Nephron progenitor cell (in vitro differentiated cells): ENCODE results near the gene DUSP16.
"Not testable (repeated sequence)": the region's sequence is repeated elsewhere in the genome, so short reads cannot be mapped to it uniquely, and the experiment has no call there.

ENCODE experiments used
- DNase-seq: peaks from one replicate; pipeline ENCODE4 v3.0.0; 2021
- H3K27ac Mint-ChIP-seq: 2 replicates; pipeline ENCODE4 v1.8.0; 2021; ENCODE audit warnings: mild to moderate bottlenecking, moderate library complexity, mixed read lengths
- H3K27me3 Mint-ChIP-seq: 2 replicates; pipeline ENCODE4 v1.8.0; 2021; ENCODE audit warnings: mild to moderate bottlenecking, low read depth, mixed read lengths; ENCODE audit not compliant: poor library complexity
- H3K36me3 Mint-ChIP-seq: 2 replicates; pipeline ENCODE4 v1.8.0; 2021; ENCODE audit warnings: low read depth, mixed read lengths
- H3K4me1 Mint-ChIP-seq: 2 replicates; pipeline ENCODE4 v1.8.0; 2021; ENCODE audit warnings: mixed read lengths
- H3K4me3 Mint-ChIP-seq: 2 replicates; pipeline ENCODE4 v1.8.0; 2021; ENCODE audit warnings: mild to moderate bottlenecking, moderate library complexity, mixed read lengths
- H3K9me3 Mint-ChIP-seq: 2 replicates; pipeline ENCODE4 v1.8.0; 2021; ENCODE audit warnings: mild to moderate bottlenecking, moderate library complexity, mixed read lengths
- CTCF ChIP-seq: fragments of 200-600 bp; sonication (generic); IDR thresholded peaks from 2 replicates; pipeline ENCODE4 v1.5.0; 2021; ENCODE audit warnings: antibody characterized with exemption

Gene DUSP16

GRCh38 chr12:12598864-12599263 is 36.2 kb upstream of the DUSP16 start:
- TF ChIP-seq CTCF: no peak
- Mint-ChIP-seq H3K36me3 (no peaks in the 10 kb centered on the region), H3K9me3 (no peaks in the 10 kb centered on the region), H3K27ac (no peak overlapping the region), H3K4me3 (no peak overlapping the region), H3K4me1 (no peaks in the 10 kb centered on the region), H3K27me3 (peaks cover 4% of the 10 kb centered on the region)
- DNase-seq: no peak

- H3K4me1 Mint-ChIP-seq, H3K4me3 Mint-ChIP-seq, H3K27ac Mint-ChIP-seq, H3K36me3 Mint-ChIP-seq, H3K9me3 Mint-ChIP-seq, DNase-seq: not testable (repeated sequence)
- H3K27me3 Mint-ChIP-seq: peaks cover 16% of the 10 kb centered on the region
Observed at GRCh38 chr12:12596598-12596997, 33.9 kb upstream of the DUSP16 start.

GRCh38 chr12:12595929-12596328 is 33.3 kb upstream of the DUSP16 start:
- peaks cover 16% of the 10 kb centered on the region for H3K27me3 Mint-ChIP-seq
- not testable (repeated sequence) for DNase-seq, H3K9me3 Mint-ChIP-seq, H3K4me1 Mint-ChIP-seq, H3K4me3 Mint-ChIP-seq, H3K27ac Mint-ChIP-seq, H3K36me3 Mint-ChIP-seq

- no peaks in the 10 kb centered on the region for H3K9me3 Mint-ChIP-seq
- no peaks in the 10 kb centered on the region for H3K4me1 Mint-ChIP-seq
- peaks cover 37% of the 10 kb centered on the region for H3K27me3 Mint-ChIP-seq
- no peak overlapping the region for H3K27ac Mint-ChIP-seq
- DNase-seq: no peak
- H3K4me3 Mint-ChIP-seq: no peak overlapping the region
- no peaks in the 10 kb centered on the region for H3K36me3 Mint-ChIP-seq
- TF ChIP-seq CTCF: no peak
Observed at GRCh38 chr12:12592930-12593329, 30.3 kb upstream of the DUSP16 start.

GRCh38 chr12:12590961-12591360 is 28.3 kb upstream of the DUSP16 start:
- no peaks in the 10 kb centered on the region for H3K36me3 Mint-ChIP-seq
- no peak for TF ChIP-seq CTCF

GRCh38 chr12:12588436-12588835 is 25.8 kb upstream of the DUSP16 start:
- not testable (repeated sequence) for H3K4me3 Mint-ChIP-seq, H3K9me3 Mint-ChIP-seq, DNase-seq, H3K27ac Mint-ChIP-seq, H3K4me1 Mint-ChIP-seq, H3K36me3 Mint-ChIP-seq
- H3K27me3 Mint-ChIP-seq: peaks cover 38% of the 10 kb centered on the region

More at GRCh38 chr12:12590961-12591360, 28.3 kb upstream of the DUSP16 start:
- no peak overlapping the region for H3K27ac Mint-ChIP-seq
- H3K9me3 Mint-ChIP-seq: no peaks in the 10 kb centered on the region
- no peaks in the 10 kb centered on the region for H3K4me1 Mint-ChIP-seq
- no peak overlapping the region for H3K4me3 Mint-ChIP-seq
- DNase-seq: no peak
- H3K27me3 Mint-ChIP-seq: peaks cover 38% of the 10 kb centered on the region

- TF ChIP-seq CTCF: no peak
- no peak overlapping the region for H3K4me3 Mint-ChIP-seq
- peaks cover 34% of the 10 kb centered on the region for H3K27me3 Mint-ChIP-seq
- no peak overlapping the region for H3K27ac Mint-ChIP-seq
- H3K36me3 Mint-ChIP-seq: no peaks in the 10 kb centered on the region
- no peak for DNase-seq
- H3K9me3 Mint-ChIP-seq: no peaks in the 10 kb centered on the region
- peaks cover 2% of the 10 kb centered on the region for H3K4me1 Mint-ChIP-seq
Observed at GRCh38 chr12:12587878-12588277, 25.2 kb upstream of the DUSP16 start.
